GM12892 (cell line): ENCODE data around the gene HYCC2.

ENCODE experiments used
- POLR2A ChIP-seq: IDR thresholded peaks from 2 replicates; pipeline ENCODE4 v1.6.1; 2011; ENCODE audit warnings: low read depth, low read length, control low read depth
- POLR2AphosphoS5 ChIP-seq: IDR thresholded peaks from 2 replicates; pipeline ENCODE4 v1.6.1; 2011; ENCODE audit warnings: low read depth, low read length, control low read depth
- TAF1 ChIP-seq: IDR thresholded peaks from 2 replicates; pipeline ENCODE4 v1.6.1; 2011; ENCODE audit warnings: low read depth, mild to moderate bottlenecking, control low read depth, low read length, borderline replicate concordance

GRCh38 chr2:201057087-201057521 is 14.4 kb downstream of the HYCC2 start:
- no peak for TF ChIP-seq TAF1
- no peak for TF ChIP-seq POLR2AphosphoS5
- TF ChIP-seq POLR2A = no peak
